Activated T-cell treated with anti-CD3 and anti-CD28 coated beads for 1 hour (primary cell): Measurements from ENCODE around the gene CASTOR1.

Experiments
- DNase-seq: peaks from one replicate; pipeline ENCODE4 v3.0.0-alpha.2; 2020; ENCODE audit warnings: low read depth

The CASTOR1 gene

DNA sequence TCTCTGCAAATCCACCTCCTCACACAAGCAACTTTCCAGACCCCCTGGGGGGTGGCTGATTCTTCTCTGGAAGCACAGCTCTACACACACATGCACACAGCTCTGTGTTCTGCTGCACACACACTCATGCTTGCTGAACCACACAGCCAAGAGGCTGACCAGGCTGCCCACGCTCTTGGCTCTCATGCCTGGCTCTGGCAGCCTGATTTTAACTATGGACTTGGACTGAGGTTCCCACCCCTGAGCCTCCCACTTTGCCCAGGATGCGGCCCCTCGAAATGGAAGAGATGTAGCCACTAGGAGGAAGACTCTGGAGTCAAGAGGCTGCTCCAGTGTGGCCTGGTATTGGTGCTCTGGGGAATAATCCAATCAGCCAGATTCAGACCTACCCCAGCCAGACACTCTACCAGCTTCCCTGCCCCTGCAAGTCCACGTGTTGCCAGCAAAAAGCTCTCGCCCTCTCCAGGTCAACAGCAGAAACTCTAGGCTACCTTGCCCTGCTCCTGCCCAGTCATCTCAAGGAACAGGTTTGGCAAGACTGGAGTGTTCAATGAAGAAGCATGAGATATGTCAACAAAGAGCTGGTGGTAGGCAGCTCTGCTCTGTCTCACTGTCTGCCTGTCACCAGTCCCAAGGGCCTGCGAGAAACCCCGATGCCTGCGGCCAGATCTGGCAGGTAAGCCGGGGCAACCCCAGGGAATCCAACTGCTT lies 8.8 kb upstream of the CASTOR1 start:
- no peak for DNase-seq

DNA sequence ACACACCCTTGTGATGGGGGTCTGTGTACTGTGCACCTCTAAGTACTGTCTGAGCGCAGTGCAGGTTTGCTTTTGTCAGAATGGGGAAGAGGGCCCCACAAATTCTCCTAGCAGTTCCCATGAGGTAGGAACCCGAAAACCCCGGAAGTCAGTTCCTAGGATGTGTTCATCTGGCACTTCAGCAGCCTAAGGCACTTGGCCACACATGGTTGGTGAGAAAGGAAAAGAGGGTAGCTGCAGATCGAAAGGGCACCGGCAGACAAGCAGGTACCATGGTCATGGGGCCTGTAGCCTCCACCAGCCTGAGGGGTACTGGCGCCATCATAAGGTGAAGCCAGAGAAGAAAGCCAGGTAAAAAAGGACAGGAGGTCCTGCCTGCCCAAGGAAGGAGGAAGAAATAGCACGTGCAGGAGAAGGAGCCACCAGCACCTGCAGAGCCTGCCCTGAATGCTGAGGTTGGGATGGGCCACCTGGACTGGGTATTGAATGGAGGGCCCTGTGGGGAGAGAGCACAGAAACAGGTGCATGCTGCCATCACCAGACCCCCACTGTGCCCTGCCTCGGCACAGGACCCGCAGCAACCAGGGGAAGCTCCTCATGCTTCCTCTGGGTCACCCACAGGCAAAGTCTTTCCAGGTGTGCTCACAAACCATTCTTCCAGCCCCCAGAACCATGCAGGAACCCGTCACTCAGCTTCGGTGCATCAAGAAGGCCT lies 8.1 kb upstream of the CASTOR1 start:
- no peak for DNase-seq

DNA sequence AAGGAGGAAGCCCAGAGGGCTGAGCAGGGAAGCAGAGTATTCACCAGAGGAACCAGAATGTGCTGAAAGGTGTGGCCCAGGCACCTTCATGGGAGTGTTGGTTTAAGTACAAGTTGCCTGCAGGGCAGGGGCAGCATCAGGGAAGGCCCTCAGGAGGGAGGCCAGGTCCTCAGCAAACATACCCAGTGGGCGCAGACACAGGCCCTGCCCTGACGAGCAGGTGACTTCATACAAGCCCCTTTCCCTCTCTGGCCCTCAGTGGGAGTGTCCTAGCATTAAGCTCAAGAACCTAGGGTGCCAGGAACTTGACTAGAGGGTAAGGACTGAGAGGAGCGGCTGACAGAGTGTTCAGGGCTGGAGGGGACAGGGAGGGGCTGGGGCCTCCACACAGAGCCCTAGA lies 7.5 kb upstream of the CASTOR1 start:
- DNase-seq, result no peak

DNA sequence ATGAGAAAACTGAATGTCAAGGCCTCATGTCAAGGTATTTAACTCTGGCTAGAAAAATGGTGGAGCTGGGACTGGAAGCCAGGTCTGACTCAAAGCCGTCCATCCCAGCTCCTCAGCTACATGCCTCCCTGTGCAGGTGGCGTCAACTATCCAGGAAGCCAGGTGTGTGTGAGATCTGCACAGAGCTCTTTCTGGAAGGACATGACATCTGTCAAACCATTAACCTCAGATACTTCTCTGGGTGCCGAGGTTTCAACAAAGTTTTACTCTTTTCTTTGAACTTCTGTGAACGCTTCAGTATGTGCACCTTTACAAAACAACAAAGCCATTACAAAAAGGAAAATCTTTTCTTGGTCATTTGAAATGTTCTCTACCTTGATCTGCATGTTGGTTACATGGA lies 7.0 kb upstream of the CASTOR1 start:
- no peak for DNase-seq

DNA sequence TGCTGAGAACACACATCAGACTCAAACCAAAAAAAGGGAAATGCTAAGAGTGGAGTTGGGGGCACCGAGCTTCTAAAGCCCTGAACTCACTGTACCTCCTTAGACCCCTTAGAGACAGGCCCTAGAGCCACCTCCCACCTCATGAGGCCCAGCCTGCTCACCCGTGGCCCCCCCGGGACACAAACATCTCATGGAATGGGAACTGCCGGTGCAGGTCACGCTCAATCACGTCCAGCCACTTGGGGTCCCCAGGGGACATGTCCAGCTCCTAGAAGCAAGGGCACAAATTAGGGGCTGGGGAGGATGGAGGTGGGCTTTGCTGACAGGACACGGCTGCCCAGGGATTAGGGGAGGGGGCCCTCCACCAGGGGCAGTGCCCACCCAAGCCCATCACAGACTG lies 6.3 kb upstream of the CASTOR1 start:
- no peak for DNase-seq

- no peak for DNase-seq
These were observed 5.5 kb upstream of the CASTOR1 start for GRCh38 chr22:30294830-30295229.

- DNase-seq, result no peak
These were observed 4.8 kb upstream of the CASTOR1 start for GRCh38 chr22:30294066-30294465.

DNA sequence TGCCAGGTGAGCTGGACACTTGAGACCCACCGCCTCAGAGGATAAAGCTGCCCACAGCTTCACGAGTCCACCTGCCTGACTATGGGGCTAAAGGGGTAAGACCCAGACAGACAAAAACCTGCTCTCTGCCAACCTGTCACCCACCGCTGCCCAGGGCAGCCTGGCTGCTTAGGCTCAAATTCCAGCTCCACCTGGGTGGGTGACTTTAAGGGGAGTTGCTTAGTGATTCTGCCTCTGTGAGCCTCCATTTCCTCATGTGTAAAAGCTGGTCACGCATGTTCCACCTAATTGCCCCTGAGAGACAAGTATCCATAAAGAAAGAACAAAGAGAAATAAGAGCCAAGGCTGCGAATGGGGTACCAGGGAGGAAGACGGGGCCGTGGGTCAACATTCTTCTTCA lies 3.7 kb upstream of the CASTOR1 start:
- no peak for DNase-seq

- no peak for DNase-seq
These were observed 3.0 kb upstream of the CASTOR1 start for GRCh38 chr22:30292069-30292970.

- no peak for DNase-seq
These were observed 2.0 kb upstream of the CASTOR1 start for GRCh38 chr22:30291058-30291892.

- DNase-seq, result no peak
These were observed 1.2 kb upstream of the CASTOR1 start for GRCh38 chr22:30290342-30291057.

DNA sequence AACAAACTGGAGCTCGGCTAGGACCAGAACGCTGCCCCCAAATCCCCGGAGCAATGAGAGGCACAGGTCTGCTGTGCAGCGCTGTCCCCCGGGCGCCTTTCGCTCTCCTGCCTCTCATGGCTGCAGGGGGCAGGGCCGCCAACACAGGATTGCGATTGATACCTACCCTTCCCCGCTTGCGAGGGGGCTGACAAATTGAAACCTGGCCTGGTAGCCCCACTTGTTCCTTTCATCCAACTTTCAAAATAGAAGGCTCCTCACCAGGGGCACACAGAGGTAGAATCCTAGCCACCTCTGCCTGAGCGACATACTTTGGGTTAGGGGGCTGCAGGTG lies 642 bp upstream of the CASTOR1 start:
- no peak for DNase-seq

DNA sequence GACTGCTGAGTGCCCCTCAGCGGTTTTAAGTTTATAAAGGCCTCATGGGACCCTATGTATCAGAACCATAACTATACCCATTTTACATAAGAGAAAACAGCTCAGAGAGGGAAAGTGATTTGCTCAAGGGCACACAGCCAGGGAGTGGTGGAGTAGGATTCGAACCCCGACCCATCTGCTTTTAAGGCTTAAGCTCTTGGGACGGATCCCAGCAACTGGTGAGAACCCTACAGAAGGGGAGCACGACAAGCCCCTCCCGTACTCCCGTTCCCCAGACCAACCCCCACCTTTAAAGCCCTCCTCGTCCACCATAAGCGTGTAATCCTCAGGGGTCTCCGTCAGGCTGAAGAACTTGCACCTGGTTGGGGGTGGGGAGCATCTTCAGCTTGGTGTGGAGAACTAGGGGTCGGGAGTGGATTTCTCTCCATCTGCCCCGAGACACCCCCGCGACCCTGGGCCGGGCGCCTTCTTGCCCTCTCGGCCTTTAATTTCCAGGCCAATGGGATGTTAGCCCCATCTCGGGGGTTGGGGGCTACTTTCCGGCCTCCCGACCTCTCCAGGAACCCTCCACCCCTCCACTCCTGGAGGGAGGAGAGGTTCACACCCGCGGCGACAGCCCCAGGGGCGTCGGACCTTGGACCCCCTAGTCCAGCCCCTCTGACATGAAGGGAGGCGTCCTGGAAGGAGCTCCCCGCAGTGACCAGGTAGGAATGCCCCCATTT lies 725 bp downstream of the CASTOR1 start:
- DNase-seq, result no peak

- peak; percentile 88 for DNase-seq
These were observed 1.5 kb downstream of the CASTOR1 start for GRCh38 chr22:30287648-30288418.

- DNase-seq, result peak; percentile 88
These were observed 2.3 kb downstream of the CASTOR1 start for GRCh38 chr22:30286813-30287647.

GRCh38 chr22:30286331-30286730 lies 3.0 kb downstream of the CASTOR1 start:
- no peak for DNase-seq

DNA sequence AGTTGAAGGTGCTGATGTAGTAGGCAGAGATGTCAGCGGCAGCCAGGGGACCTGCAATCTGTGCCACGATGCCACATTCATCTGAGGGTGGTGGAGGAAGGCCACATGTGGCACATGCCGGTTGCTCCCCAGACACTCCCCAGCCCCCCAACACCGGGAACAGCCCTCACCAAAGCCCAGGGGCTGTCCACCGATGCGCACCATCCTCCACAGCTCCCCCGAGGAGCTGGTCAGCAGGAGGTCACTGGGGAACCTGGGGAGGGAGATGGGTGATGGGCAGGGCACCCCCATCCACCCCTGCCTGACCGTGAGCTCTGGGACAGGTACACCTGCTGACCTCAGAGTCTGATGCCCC lies 3.5 kb downstream of the CASTOR1 start:
- DNase-seq, result no peak

- DNase-seq, result no peak
These were observed 4.0 kb downstream of the CASTOR1 start for GRCh38 chr22:30285176-30285845.
